Tibial nerve (tissue), 4 donors: ENCODE measurements around the gene GFRA3. TPM values are rescaled to one million over a fixed set of nuclear protein-coding genes. Genes with fewer than 3 reads are reported as not detected.

Source experiments
- DNase-seq, 2 donors: peaks; one replicate each; pipeline ENCODE4 v3.0.0-alpha.2; 2019; ENCODE audit warnings: low spot score in 2 of 2
- H3K27ac ChIP-seq, 4 donors: fragments of 200-600 bp; sonication (generic) in 3 of 4; one replicate each; pipeline ENCODE4 v1.5.1; 2017 to 2019; ENCODE audit warnings: mild to moderate bottlenecking in 1 of 4
- H3K27me3 ChIP-seq, 2 donors: fragments of 200-600 bp; sonication (generic) in 1 of 2; one replicate each; pipeline versions ENCODE4 v1.5.1 to v1.6.0; 2017 to 2019
- H3K36me3 ChIP-seq, 3 donors: fragments of 200-600 bp; sonication (generic); one replicate each; pipeline ENCODE4 v1.5.1; 2018 to 2019
- H3K4me1 ChIP-seq, 4 donors: fragments of 200-600 bp; sonication (generic) in 3 of 4; one replicate each; pipeline ENCODE4 v1.5.1; 2017 to 2019
- H3K4me3 ChIP-seq, 4 donors: fragments of 200-600 bp; sonication (generic) in 3 of 4; one replicate each; pipeline ENCODE4 v1.5.1; 2017 to 2019; ENCODE audit warnings: mild to moderate bottlenecking in 1 of 4, moderate library complexity in 1 of 4
- H3K9me3 ChIP-seq, 4 donors: fragments of 200-600 bp; sonication (generic) in 3 of 4; one replicate each; pipeline ENCODE4 v1.5.1; 2017 to 2019
- CTCF ChIP-seq, 5 experiments: fragments of 200-600 bp in 3 of 5; fragments of 450-650 bp in 2 of 5; sonication (generic) in 3 of 5; IDR thresholded peaks; one replicate each; pipeline ENCODE4 v1.5.1; 2016 to 2019; ENCODE audit warnings: antibody characterized with exemption in 5 of 5, mild to moderate bottlenecking in 3 of 5, moderate library complexity in 2 of 5
- EP300 ChIP-seq, 2 donors: sonication (generic); formaldehyde crosslinking; IDR thresholded peaks; one replicate each; pipeline ENCODE4 v1.6.1; 2017; ENCODE audit warnings: antibody characterized with exemption in 2 of 2, mild to moderate bottlenecking in 1 of 2
- POLR2A ChIP-seq, 2 donors: fragments of 450-650 bp; IDR thresholded peaks; one replicate each; pipeline ENCODE4 v1.6.1; 2017; ENCODE audit warnings: antibody characterized with exemption in 2 of 2, mild to moderate bottlenecking in 2 of 2, moderate library complexity in 2 of 2
- WGBS, 2 donors: methylation state at CpG; one replicate each; pipeline ENCODE4 v1.1.5; 2018; 5-methylcytosine and 5-hydroxymethylcytosine counted together
- total RNA-seq, 4 donors: library from RNA; depleted of rRNA; stranded (reverse); fragments of >200 nt; gene quantifications; one replicate each; pipeline ENCODE4 v1.1.0, GENCODE V29; 2016

Gene GFRA3
- total RNA-seq, 4 donors from 2014 or later: 1.8 to 5.9 (median 4.1) TPM

DNA sequence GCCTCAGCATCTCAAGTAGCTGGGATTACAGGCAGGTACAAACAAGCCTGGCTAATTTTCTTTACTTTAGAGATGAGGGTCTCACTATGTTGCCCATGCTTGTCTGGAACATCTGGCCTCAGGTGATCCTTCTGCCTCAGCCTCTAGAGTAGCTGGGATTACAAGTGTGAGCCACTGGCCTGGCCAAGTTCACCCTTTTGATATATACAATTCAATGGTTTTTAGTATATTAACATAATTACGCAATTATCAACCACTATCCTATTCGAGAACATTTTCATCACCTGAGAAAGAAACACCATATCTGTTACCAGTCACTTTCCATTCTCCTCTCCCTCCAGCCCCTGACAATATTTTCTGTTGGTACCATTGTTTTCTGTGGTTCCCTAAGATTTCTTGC lies 57.6 kb downstream of the GFRA3 start:
- Histone ChIP-seq H3K36me3 (no peaks in the 10 kb centered on the region), H3K27me3 (no peaks in the 10 kb centered on the region), H3K9me3 (no peaks in the 10 kb centered on the region), H3K4me1 (peaks cover 0 to 17% (median 10%) of the 10 kb centered on the region in 4 donors), H3K27ac (no peak overlapping the region), H3K4me3 (no peak overlapping the region)
- no peak for TF ChIP-seq EP300 (IDR thresholded peaks at IDR 0.05)
- TF ChIP-seq POLR2A (IDR thresholded peaks at IDR 0.05): no peak
- TF ChIP-seq CTCF (IDR thresholded peaks at IDR 0.05): no peak
- WGBS, 2 donors: 89 to 95% methylated on average over 2 of the region's 2 CpGs
- no peak for DNase-seq

- 1% methylated on average over 32 of the region's 32 CpGs for WGBS, 2 donors
- H3K4me1 ChIP-seq: peaks cover 0 to 31% (median 14%) of the 10 kb centered on the region in 4 donors
Observed at GRCh38 chr5:138213161-138214029, 61.0 kb downstream of the GFRA3 start, which contains the start of gene CDC23. CDC23 (minus strand) TSS chr5:138213323; CDS start chr5:138213312, 11 bp downstream.

DNA sequence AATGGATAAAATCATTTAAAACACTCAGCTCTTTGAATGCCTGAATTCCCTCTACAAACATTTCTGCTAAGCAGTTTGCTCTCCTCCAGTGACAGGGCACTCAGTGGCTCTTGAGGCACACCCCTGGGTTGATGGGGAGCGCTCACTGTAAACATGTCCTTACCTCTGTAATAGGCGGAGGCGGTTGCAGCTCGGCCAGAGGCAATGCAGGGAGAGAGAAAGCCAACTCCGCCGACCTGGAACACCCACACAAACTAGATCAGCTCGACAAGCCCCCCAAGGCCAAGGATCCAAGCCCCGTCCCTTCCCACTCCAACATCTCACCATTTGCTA lies 61.6 kb downstream of the GFRA3 start:
- Histone ChIP-seq H3K4me1 (peaks cover 0 to 31% (median 14%) of the 10 kb centered on the region in 4 donors), H3K36me3 (peaks cover 0 to 25% (median 0%) of the 10 kb centered on the region in 3 donors), H3K9me3 (no peaks in the 10 kb centered on the region), H3K27me3 (no peaks in the 10 kb centered on the region), H3K4me3 (peak overlapping the region; percentile 69 to 89 (median 84)), H3K27ac (peak overlapping the region; percentile 68 to 84 (median 79))
- WGBS, 2 donors: 2% methylated on average over 8 of the region's 8 CpGs
- DNase-seq: peak in 1 of 2 donors; percentile 5
- TF ChIP-seq EP300 (IDR thresholded peaks at IDR 0.05): no peak
- TF ChIP-seq POLR2A (IDR thresholded peaks at IDR 0.05): no peak
- TF ChIP-seq CTCF (IDR thresholded peaks at IDR 0.05): no peak

More at GRCh38 chr5:138213161-138214029, 61.0 kb downstream of the GFRA3 start, which contains the start of gene CDC23:
- H3K4me3 ChIP-seq: peak within 1 kb of the TSS; percentile 69 to 89 (median 84)
- peaks cover 0 to 20% (median 0%) of the 10 kb centered on the region in 3 donors for H3K36me3 ChIP-seq
- H3K9me3 ChIP-seq: no peaks in the 10 kb centered on the region
- TF ChIP-seq POLR2A (IDR thresholded peaks at IDR 0.05) (peak in 1 of 2 donors; percentile 63), EP300 (IDR thresholded peaks at IDR 0.05) (peak; percentile 58 to 87), CTCF (IDR thresholded peaks at IDR 0.05) (no peak)
- no peaks in the 10 kb centered on the region for H3K27me3 ChIP-seq
- peak within 1 kb of the TSS; percentile 68 to 84 (median 79) for H3K27ac ChIP-seq
- DNase-seq: peak; percentile 80 to 97

GRCh38 chr5:138210985-138211384 lies 63.4 kb downstream of the GFRA3 start:
- Histone ChIP-seq H3K4me1 (peaks cover 0 to 31% (median 14%) of the 10 kb centered on the region in 4 donors), H3K36me3 (peaks cover 0 to 29% (median 4%) of the 10 kb centered on the region in 3 donors), H3K27me3 (no peaks in the 10 kb centered on the region), H3K4me3 (no peak overlapping the region), H3K9me3 (no peaks in the 10 kb centered on the region), H3K27ac (no peak overlapping the region)
- WGBS, 2 donors: 92 to 95% methylated on average over 3 of the region's 3 CpGs
- no peak for TF ChIP-seq POLR2A (IDR thresholded peaks at IDR 0.05)
- TF ChIP-seq CTCF (IDR thresholded peaks at IDR 0.05): no peak
- no peak for TF ChIP-seq EP300 (IDR thresholded peaks at IDR 0.05)
- DNase-seq: no peak

Other genes with a start within 250 kb of the GFRA3 start
- gene FAM13B, start 241.5 kb downstream of the GFRA3 start, total RNA-seq: 10 to 100 TPM; 59.4 to 85.9 (median 72.3) TPM
- gene WNT8A, start 190.6 kb downstream of the GFRA3 start, total RNA-seq: not detected
- 1 to 10 TPM in 3 of 4 donors, not detected in 1; 1.7 to 5.0 (median 2.7) TPM for gene NME5, start 135.2 kb downstream of the GFRA3 start, total RNA-seq
- gene BRD8, start 96.0 kb downstream of the GFRA3 start, total RNA-seq: 10 to 100 TPM; 47.1 to 66.0 (median 50.2) TPM
- 1 to 10 TPM in 2 of 4 donors, under 1 TPM in 1, not detected in 1; 0.44 to 9.4 (median 2.1) TPM for gene KIF20A, start 95.5 kb downstream of the GFRA3 start, total RNA-seq
- gene CDC23, start 61.3 kb downstream of the GFRA3 start, total RNA-seq: 10 to 100 TPM; 13.1 to 17.6 (median 14.9) TPM
- under 1 TPM in 1 of 4 donors, not detected in 3; 0.60 TPM for gene CDC25C, start 57.2 kb upstream of the GFRA3 start, total RNA-seq
- 10 to 100 TPM; 15.5 to 39.1 (median 21.6) TPM for gene FAM53C, start 63.6 kb upstream of the GFRA3 start, total RNA-seq
- 10 to 100 TPM; 62.7 to 65.3 (median 62.9) TPM for gene KDM3B, start 78.1 kb upstream of the GFRA3 start, total RNA-seq
- 1 to 10 TPM; 5.7 to 8.1 (median 7.5) TPM for gene REEP2, start 164.4 kb upstream of the GFRA3 start, total RNA-seq
- 10 to 100 TPM in 2 of 4 donors, 1 to 10 TPM in 2; 3.1 to 14.1 (median 8.8) TPM for gene EGR1, start 190.9 kb upstream of the GFRA3 start, total RNA-seq